ENCODE measurements around the gene CCDC88A. TPM values are rescaled to one million over a fixed set of nuclear protein-coding genes. Genes with fewer than 3 reads are reported as not detected.

The CCDC88A gene
- polyA plus RNA-seq, 1 donor = 65.9 TPM

Other genes with a start within 250 kb of the CCDC88A start
- gene CLHC1, start 187.6 kb downstream of the CCDC88A start, polyA plus RNA-seq (ENCODE audit: insufficient read length) = 14.7 TPM
- gene RPS27A, start 187.2 kb downstream of the CCDC88A start, polyA plus RNA-seq (ENCODE audit: insufficient read length) = 2,190 TPM
- gene MTIF2, start 150.6 kb downstream of the CCDC88A start, polyA plus RNA-seq (ENCODE audit: insufficient read length) = 20.1 TPM
- gene CFAP36, start 99.9 kb upstream of the CCDC88A start, polyA plus RNA-seq (ENCODE audit: insufficient read length) = 23.3 TPM
- 37.6 TPM for gene PPP4R3B, start 197.8 kb upstream of the CCDC88A start, polyA plus RNA-seq (ENCODE audit: insufficient read length)

All from forelimb muscle (tissue), 1 donor.